Stimulated activated CD8-positive, alpha-beta memory T cell treated with anti-CD3 and anti-CD28 coated beads, Interleukin-7, amount 100 ng/mL, for 1 hour (primary cell): ENCODE data around the gene TRAPPC13.
"Not testable (repeated sequence)": the region's sequence is repeated elsewhere in the genome, so short reads cannot be mapped to it uniquely, and the experiment has no call there.

Experiments
- DNase-seq, 2 donors: peaks; one replicate each; pipeline ENCODE4 v3.0.0-alpha.2; 2020; ENCODE audit warnings: low read depth in 2 of 2

The TRAPPC13 gene, protein sequence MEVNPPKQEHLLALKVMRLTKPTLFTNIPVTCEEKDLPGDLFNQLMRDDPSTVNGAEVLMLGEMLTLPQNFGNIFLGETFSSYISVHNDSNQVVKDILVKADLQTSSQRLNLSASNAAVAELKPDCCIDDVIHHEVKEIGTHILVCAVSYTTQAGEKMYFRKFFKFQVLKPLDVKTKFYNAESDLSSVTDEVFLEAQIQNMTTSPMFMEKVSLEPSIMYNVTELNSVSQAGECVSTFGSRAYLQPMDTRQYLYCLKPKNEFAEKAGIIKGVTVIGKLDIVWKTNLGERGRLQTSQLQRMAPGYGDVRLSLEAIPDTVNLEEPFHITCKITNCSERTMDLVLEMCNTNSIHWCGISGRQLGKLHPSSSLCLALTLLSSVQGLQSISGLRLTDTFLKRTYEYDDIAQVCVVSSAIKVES

DNA sequence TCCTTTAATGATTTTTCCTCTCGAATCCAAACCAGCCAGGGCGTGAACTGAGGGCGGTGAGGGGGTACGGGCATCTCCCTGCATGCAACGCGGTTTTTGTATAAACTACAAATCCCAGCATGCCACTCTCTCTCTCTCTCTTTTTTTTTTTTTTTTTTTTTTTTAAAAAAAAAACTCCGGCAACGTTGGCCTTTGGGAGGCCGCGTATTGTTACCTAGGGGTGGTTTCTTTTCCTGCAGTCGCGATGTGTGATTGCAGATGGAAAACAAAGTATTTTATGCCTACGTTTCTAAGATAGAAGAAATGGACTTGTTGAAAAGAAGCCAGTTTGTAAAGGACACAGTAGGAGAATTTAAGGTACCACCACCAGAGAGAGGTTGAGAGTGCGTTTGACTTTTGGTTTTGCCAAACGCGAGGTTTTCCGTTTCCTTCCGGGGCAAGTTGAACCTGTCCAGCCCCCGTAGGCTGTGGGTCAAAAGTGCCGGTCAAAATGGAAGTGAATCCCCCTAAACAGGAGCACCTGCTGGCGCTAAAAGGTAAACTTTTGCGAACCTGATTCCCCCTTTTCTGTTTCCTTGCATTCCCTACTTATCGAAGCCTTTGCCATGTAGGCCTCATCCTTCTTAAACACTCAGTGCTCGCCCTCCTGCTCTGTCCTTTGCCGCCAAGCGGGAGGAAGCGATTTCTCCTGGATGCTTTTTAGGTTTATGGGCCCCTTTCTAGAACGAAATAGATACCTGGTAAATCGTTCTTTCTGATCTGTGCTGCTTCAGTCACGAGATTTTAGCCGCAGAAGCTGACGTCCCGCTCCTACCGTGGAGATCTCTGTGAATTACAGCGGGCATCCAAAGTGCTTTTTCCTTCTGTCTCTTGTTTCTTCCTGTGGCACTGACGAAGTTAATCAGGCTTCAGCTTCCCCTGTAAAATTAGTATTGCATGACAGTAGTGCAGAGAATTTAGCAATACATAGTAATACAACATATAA is at the start of gene TRAPPC13, which contains the start of gene SHLD3:
Gene TRAPPC13, plus strand, starts transcription at position 457 of the 985 bp plus-strand sequence. Its CDS starts 34 bp downstream, at position 491.
Gene SHLD3, plus strand, starts transcription at position 457 of the 985 bp plus-strand sequence. CDS start 4,561 bp downstream, outside the sequence.
- peak; percentile 54 to 65 for DNase-seq

DNA sequence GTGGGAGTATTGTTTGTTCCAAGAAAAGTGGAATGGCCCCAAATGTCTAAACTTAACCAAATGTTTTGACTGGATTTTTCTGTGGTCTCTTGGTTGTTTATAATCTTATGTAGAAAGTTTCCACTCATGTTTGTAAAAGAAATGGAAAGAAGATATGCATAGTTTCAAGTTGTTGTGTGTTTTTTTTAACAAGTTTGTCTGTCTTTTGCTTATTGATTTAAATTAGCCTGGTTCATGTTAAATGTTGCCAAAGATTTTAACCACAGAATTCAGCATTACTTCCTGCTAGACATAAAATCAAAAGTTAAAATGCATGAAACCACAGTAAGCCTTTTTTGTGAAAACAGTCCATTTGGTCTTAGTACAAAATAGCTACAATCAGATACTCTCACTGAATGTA is 47.7 kb upstream of the TRAPPC13 start:
- no peak for DNase-seq

DNA sequence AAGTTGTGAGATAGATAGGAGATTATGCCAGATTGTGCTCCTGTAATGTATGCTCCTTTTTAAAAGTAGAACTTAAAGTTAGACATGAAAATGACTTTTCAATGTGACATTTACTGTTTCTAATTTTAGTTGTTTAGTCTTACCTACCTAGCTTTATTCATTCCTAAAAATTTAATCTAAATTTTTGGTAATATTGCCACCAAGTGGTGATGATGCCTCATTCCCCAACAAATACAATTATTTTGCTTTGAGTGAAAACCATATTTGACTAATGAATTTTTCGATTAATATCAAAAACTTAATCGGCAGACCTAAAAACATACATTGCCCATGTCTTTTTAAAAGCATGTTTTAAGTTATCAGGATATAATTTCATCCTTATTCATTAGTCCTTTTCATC is 36.1 kb upstream of the TRAPPC13 start:
- DNase-seq: no peak

DNA sequence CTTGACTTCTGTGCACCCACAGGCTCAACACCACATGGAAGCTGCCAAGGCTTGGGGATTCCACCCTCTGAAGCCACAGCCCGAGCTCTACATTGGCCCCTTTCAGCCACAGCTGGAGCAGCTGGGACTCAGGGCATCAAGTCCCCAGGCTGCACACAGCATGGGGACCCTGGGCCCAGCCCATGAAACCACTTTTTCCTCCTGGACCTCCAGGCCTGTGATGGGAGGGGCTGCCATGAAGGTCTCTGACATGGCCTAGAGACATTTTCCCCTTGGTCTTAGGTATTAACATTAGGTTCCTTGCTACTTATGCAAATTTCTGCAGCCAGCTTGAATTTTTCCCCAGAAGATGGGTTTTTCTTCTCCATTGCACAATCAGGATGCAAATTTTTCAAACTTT is 23.1 kb upstream of the TRAPPC13 start:
- DNase-seq: not testable (repeated sequence)

DNA sequence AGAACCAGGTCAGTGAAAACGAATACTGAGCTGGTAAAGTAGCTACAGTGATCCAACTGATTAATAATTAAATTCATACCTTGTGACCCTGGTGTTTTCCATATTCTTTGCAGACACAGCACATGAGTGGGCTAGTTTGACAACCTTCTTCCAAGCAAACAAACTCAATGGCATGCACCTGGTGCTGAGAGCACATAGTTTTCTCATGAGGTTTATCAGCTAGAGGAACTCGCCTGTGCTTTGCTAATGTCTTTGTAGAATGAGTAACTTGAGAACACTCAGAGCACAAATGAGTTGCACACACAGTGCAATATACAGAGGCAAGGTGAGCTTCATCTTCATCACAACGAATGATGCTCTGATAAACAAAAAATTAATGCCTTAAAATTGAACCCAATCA is 13.3 kb upstream of the TRAPPC13 start:
- no peak for DNase-seq

DNA sequence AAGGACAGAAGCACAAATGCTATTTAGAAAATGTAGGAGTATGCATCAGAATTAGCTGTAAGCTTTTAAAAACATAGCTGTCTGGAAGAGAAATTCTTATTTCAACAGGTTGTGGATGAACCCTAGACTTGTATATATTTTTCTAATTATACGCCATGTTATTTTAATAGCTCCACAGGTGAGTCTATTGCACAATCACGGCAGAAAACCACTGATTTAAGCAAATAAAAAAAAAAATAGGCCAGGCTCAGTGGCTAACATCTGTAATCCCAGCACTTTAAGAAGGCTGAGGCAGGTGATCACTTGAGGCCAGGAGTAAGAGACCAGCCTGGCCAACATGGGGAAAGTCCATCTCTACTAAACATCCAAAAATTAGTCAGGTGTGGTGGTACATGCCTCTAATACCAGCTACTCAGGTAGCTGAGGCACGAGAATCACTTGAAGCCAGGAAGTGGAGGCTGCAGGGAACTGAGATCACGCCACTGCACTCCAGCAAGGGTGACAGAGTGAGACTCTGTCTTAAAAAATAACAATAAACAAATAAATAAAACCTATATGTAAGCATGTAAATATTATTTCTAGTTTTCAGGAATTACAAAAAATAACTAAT is 12.4 kb upstream of the TRAPPC13 start:
- DNase-seq: no peak

DNA sequence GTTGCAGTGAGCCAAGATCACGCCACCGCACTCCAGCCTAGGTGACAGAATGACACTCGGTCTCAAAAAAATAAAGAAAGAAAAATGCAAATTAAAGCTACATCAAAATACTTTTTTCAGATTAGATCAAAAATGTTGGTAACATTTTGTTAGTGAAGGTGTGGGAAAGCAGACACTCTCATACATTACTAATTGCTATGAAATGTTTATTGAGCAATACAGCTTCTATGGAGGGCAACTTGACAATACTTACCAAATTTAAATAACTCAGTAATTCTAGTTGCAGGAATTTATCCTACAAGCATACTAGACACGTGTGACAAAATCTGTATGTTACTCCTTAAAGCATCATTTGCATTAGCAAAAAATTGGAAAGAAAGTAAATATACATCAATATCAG is 4.8 kb upstream of the TRAPPC13 start:
- DNase-seq: no peak

DNA sequence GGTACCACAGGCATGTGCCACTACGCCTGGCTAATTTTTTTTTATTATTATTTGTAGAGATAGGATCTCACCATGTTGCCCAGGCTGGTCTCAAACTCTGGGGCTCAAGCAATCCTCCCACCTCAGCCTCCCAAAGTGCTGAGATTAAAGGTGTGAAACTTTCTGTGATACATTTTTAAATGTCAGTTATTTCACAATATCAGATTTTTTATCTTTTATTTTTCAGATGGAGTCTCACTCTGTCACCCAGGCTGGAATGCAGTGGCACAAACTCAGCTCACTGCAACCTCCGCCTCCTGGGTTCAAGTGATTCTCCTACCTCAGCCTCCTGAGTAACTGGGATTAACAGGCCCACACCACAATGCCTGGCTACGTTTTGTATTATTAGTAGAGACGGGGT is 2.9 kb upstream of the TRAPPC13 start:
- not testable (repeated sequence) for DNase-seq

DNA sequence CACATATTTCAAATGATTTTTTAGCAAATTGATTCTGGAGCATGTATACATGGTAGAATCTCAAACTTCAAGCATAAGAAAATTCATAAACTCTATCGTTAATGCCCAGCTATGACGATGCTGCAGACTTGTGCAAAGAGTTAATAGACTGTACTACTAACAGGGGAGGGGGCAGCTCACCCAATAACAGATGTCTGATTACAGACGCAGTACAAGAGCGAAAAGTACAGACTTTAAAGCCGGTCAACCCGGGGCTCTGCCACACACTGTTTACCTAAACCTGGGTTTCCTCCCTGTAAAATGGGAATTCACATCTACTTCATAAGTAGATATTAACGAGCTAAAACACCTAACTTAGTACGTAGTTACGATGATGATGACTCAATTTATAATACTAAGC is 1.3 kb upstream of the TRAPPC13 start:
- DNase-seq: no peak

DNA sequence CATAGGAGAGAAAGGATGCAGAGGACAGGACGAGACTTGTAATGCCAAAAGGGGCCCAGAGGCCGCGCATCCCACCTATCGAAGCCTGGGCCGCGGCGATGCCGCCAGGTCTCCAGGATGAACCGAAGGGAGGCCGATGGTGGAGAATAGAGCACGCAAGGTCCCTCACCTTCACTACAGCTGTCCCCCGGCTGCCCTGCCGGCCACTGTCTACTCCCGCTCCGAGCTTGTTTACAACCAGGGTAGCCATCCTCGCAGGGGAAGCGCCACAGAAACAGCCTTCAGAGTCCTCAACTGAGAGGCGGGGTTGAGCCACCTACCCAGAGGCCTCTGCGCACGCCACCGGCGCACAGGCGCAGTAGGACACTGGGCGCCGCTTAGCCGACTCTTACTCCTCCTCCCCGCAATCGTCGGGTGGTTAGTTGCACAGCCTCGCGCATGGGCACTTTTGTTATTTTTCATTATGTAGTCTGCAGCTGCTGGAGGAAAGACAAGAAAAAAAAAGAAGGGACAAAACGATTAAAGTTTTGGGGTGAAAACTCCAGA is 729 bp upstream of the TRAPPC13 start, which contains the start of gene TRIM23:
Gene TRIM23, minus strand, starts transcription at position 309 of the 546 bp plus-strand sequence. Its CDS starts 59 bp downstream, at position 250.
- peak; percentile 82 to 86 for DNase-seq

DNA sequence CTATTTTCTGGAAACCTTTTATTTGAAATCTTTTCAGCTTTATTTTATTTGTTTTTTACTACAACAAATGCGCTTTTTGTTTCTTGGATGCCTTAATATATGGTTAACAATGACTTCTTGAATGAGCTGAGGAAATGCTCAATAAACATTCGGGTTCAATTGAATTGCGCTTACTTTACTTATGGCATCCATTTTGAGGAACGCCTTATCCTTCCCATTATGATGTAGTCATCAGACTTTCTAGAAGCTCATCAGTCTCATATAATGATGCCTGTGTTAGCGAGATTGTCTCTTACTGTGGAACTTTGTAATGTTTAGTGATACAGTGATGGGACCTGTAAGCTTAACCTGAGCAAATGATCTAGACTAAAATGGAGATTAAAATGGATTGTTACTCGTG is 916 bp downstream of the TRAPPC13 start:
- DNase-seq: no peak

DNA sequence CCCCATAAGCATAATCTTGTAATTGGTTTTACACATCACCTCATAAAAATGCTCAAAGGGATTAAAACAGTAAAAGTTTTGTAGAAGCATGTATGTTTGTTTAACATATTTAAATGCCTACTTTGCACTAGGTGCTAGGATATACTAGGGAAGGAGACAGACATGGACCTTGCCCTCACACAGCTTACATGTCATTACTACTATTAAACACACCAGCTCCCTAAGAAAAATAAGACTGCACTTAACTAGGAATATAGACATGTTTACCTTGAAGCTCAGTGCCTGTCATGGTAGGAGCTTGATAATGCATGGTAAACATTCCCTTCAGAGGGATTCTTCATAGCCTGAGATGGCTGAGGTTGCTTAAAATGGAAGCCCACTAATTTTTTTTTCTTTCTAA is 6.2 kb downstream of the TRAPPC13 start:
- no peak for DNase-seq

DNA sequence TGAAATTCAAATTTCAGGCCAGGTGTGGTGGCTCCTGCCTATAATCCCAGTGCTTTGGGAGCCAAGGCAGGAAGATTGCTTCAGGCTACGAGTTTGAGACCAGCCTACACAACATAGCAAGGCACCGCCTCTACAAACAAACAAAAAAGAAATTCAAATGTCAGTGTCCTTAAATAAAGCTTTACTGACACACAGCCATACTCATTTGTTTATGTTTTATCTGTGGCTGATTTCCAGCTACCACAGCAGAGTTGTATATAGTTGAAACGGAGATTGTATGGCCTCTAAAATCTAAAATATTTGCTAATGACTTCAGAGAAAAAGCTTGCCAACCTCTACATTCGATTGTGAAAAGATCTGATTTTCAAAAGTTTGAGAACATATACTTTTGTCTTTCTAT is 15.4 kb downstream of the TRAPPC13 start:
- no peak for DNase-seq

DNA sequence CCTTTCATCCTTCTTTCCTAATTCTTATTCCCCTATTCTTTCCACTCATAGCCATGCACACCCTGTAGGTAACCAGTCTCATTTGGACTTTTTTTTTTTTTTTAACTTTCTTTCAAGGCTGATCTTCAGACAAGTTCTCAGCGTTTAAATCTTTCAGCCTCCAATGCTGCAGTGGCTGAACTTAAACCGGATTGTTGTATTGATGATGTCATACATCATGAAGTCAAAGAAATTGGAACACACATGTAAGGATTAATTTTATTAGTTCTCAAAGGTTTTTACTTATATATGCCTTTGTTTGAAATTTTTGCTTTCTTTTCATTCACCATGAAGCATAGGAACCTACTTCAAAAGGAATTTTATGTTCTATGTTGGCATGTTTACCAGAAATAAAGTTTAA is 22.1 kb downstream of the TRAPPC13 start:
- no peak for DNase-seq

DNA sequence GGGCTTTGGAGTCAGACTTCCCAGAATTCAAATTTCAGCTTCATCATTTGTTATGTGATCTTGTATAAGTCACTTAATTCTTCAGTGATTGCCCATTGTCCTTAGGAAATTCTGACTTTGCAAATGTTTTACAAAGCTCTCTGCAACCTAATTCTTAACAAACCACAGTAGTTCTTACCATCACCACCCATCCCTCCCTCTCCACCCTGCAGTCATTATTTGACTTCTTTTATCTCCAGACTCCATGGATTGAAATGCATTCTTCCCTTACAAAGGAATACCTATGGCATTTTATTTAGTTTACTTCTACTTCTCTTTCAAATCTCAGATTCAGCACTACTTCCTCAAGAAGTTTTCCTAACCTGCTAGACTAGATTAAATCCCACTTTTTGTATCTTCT is 23.1 kb downstream of the TRAPPC13 start:
- DNase-seq: no peak

DNA sequence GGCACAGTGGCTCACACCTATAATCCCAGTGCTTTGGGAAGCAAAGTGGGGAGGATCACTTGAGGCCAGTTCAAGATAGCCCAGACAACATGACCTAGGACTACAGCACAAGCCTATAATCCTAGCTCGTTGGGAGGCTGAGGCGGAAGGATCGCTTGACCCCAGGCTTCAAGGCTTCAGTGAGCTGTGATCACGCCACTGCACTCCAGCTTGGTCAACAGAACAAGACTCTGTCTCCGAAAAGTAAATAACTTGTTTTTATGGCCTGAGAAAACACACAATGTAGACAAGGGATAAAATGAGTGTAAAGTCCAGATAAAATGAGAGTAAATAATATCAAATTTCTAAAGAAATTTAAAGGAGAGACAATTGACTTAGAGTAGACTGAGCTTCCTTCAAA is 26.3 kb downstream of the TRAPPC13 start:
- DNase-seq: no peak

DNA sequence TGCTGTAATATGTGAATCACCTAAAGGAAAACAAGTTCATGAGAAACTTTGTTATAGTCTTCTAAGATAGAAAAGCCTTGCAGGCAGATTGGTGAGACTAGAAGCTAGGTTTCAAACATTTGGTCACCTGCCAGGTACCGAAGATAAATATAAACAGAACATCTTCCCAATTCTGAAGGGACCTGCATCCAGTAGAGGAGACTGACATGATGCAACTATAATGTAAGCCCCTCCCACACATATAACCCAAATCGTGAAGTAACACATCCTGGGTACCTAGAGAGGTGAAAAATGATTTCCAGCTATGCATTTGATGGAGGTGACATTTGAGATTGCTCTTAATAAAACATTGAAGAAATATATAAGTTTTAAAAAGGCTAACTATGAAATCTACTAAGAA is 29.9 kb downstream of the TRAPPC13 start:
- DNase-seq: no peak

DNA sequence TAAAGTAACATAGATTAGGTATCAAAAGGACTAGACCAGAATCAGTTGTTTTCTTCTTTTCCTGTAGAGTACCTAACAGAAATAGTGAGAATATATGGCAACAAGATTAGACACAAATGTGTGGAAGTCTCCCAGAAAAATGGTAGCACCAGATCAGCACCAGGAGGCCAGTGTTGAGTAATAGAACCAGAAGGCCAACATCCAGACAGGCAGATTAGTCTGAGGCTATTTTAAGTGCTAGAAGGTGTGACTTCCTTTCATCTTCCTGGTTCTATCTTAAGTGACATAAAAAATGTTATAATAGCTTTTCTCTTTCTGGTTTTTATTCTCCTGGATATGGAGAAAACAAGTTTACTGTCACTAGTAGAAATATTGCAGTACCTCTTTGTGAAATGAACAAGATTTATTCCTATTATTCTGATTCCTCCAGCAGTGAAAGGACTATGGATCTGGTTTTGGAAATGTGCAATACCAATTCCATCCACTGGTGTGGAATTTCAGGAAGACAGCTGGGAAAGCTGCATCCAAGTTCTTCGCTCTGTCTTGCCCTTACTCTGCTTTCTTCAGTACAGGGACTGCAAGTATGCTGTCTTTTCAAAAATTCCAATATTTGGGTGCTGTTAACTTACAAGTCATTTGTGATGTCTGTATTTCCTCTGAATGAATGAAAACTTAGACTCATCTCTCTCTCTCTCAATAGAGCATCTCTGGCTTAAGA is 39.1 kb downstream of the TRAPPC13 start:
- no peak for DNase-seq

DNA sequence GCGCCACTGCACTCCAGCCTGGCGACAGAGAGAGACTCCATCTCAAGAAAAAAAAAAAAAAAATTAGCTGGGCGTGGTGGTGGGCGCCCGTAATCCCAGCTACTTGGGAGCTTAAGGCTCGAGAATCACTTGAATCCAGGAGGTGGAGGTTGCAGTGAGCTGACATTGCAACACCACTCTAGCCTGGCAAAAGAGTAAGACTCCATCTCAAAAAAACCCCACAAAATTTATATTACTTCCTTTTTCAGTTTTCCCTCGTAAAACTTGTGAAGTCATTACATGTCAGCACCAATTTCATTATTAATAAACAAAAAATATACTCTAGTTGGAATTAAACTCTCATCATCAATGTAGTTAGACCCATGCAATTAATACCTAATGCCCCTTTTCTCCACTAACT is 43.9 kb downstream of the TRAPPC13 start:
- no peak for DNase-seq

DNA sequence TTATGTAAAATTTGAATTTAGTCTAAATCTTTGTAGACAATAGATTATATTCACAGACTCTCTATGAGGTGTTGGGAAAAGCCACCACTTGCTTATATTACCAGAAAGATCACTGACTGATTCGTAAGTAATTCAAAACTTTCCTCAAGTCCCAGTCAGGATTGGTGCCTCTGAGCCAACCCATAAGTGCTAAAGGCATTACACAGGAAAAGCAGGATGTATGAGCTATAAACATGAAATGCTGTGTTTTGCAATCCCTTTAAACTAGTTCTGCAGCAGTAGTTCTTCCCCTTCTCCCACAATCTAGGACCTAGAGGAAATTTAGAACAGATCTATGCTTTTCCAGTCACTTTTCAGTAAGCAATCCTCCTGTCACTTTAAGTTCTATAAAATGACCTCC is 48.0 kb downstream of the TRAPPC13 start:
- no peak for DNase-seq

DNA sequence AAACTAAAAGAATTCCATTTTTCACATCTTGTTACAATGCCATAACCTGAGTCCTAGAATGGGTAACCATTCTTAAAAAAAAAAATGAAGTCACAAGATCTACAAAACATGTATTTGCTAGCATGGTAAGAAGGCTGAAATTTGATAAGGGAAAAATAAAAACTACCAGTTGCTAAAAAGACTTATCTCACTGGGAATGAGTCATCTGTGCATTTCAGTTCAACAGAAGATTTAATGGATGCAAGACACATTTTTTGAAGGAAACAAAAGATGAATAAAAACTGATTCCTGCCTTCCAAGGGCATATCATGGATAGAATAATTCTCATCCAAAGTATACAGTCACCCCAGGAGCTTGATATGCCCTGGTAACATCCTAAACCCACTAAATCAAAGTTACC is 49.9 kb downstream of the TRAPPC13 start:
- no peak for DNase-seq
